Activated naive CD4-positive, alpha-beta T cell treated with anti-CD3 and anti-CD28 coated beads for 36 hours (primary cell): ENCODE measurements around the gene FOXL3. TPM values are rescaled to one million over a fixed set of nuclear protein-coding genes. Genes with fewer than 3 reads are reported as not detected.

ENCODE experiments used
- CTCF ChIA-PET: fragments of 350-600 bp; sonication (Branson Sonifier 250); formaldehyde crosslinking; loops from one replicate; lab custom pipeline; 2021; ENCODE audit warnings: antibody characterized with exemption; lab: Charles Lee
- DNase-seq: peaks from one replicate; pipeline ENCODE4 v3.0.0-alpha.2; 2020
- H3K27ac Mint-ChIP-seq: one replicate; pipeline ENCODE4 v1.8.0; 2021; ENCODE audit warnings: mild to moderate bottlenecking, mixed read lengths
- H3K27me3 Mint-ChIP-seq: one replicate; pipeline ENCODE4 v1.8.0; 2021; ENCODE audit warnings: low read depth, mixed read lengths
- H3K36me3 Mint-ChIP-seq: one replicate; pipeline ENCODE4 v1.8.0; 2021; ENCODE audit warnings: low read depth, mixed read lengths
- H3K4me1 Mint-ChIP-seq: one replicate; pipeline ENCODE4 v1.8.0; 2021; ENCODE audit warnings: low read depth, mixed read lengths
- H3K4me3 Mint-ChIP-seq: one replicate; pipeline ENCODE4 v1.8.0; 2021; ENCODE audit warnings: mild to moderate bottlenecking, moderate library complexity, mixed read lengths
- H3K9me3 Mint-ChIP-seq: one replicate; pipeline ENCODE4 v1.8.0; 2021; ENCODE audit warnings: mixed read lengths
- intact Hi-C: fragments of 100-400 bp; cut with micrococcal nuclease; formaldehyde crosslinking; loops from one replicate; pipeline ENCODE4 v1.15.1; 2023
- total RNA-seq, 2 experiments: library from RNA; stranded (reverse); gene quantifications; one replicate each; pipeline ENCODE4 v1.2.3, GENCODE V29; 2021

FOXL3 gene
- total RNA-seq, 2 experiments from 2014 or later = not detected

- H3K4me3 Mint-ChIP-seq = no peak overlapping the region
- H3K9me3 Mint-ChIP-seq = peaks cover 7% of the 10 kb centered on the region
- H3K36me3 Mint-ChIP-seq = no peaks in the 10 kb centered on the region
- CTCF ChIA-PET = interaction anchor here (0.9 kb wide), 1 partner anchor 41 kb away, joined by 3 read pairs; no protein-coding TSS in a partner anchor
- H3K4me1 Mint-ChIP-seq = no peaks in the 10 kb centered on the region
- H3K27me3 Mint-ChIP-seq = no peaks in the 10 kb centered on the region
- peak; percentile 1 for DNase-seq
- no peak overlapping the region for H3K27ac Mint-ChIP-seq
- intact Hi-C loops = no loop called here
Observed at GRCh38 chr7:304574-305409, 14.8 kb downstream of the FOXL3 start.

DNA sequence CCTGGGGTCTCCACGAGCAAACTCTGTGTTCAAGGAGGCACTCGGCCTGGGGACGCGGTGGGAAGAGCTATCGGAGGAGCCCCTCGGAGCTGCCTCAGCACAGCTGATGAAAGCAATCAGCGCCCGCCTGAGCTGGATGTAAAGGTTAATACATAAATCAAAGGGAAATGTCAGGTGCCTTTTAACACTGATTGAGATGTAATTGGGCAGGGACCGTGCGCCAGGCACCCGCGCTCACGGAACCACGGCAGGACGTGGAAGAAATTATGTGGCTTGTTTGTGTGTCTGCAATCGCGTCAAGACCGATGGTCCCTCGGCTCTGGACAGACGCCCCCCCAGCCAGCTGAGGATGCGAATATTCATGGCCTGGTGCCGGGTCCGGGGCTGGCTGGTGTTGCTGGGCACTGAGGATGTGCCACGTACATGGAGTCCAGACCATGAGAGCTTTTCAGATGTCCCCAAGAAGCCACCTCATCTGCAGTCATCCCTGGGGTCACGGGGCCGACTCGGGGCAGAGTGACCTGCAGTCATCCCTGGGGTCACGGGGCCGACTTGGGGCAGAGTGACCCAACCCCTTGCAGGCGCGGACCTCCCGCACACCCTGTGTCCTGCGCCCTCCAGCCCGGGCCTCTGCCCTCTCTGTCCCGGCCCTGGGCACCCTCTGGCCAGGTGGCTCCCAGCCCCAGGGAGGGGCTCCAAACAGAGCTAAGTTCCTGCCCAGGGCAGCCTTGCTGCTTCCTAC, 15.6 kb downstream of the FOXL3 start:
- H3K4me3 Mint-ChIP-seq = no peak overlapping the region
- no peak overlapping the region for H3K27ac Mint-ChIP-seq
- H3K36me3 Mint-ChIP-seq = no peaks in the 10 kb centered on the region
- DNase-seq = peak; percentile 3
- CTCF ChIA-PET = interaction anchor here (0.9 kb wide), 1 partner anchor 42 kb away, joined by 3 read pairs; no protein-coding TSS in a partner anchor
- H3K4me1 Mint-ChIP-seq = no peaks in the 10 kb centered on the region
- no peaks in the 10 kb centered on the region for H3K27me3 Mint-ChIP-seq
- H3K9me3 Mint-ChIP-seq = peaks cover 7% of the 10 kb centered on the region
- intact Hi-C loops = no loop called here

DNA sequence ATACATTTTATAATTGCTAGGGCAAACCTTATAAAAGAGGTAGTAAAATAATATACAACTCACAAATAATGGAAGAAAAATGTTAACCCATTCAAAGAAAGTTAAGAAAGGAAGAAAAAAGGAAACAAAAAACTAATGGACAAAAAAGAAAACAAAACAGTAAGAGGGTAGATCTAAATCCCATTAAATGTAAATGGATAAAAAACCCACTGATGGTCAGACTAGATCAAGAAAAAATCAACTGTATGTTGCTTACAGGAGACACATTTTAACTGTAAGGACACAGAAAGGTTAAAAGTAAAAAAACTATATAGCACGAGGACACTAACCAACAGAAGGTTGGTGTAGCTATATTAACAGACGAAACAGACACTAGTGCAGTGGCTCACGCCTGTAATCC, 18.0 kb downstream of the FOXL3 start:
- no peak overlapping the region for H3K27ac Mint-ChIP-seq
- CTCF ChIA-PET = interaction anchor here (1.1 kb wide), 2 partner anchors 14 to 467 kb away, joined by 3 to 5 read pairs; no protein-coding TSS in a partner anchor
- H3K9me3 Mint-ChIP-seq = peaks cover 7% of the 10 kb centered on the region
- H3K4me1 Mint-ChIP-seq = no peaks in the 10 kb centered on the region
- no peak for DNase-seq
- H3K27me3 Mint-ChIP-seq = peaks cover 9% of the 10 kb centered on the region
- intact Hi-C loops = no loop called here
- no peak overlapping the region for H3K4me3 Mint-ChIP-seq
- H3K36me3 Mint-ChIP-seq = no peaks in the 10 kb centered on the region

GRCh38 chr7:309586-310228, 19.7 kb downstream of the FOXL3 start:
- H3K27me3 Mint-ChIP-seq = peaks cover 9% of the 10 kb centered on the region
- H3K4me1 Mint-ChIP-seq = no peaks in the 10 kb centered on the region
- H3K36me3 Mint-ChIP-seq = no peaks in the 10 kb centered on the region
- DNase-seq = no peak
- CTCF ChIA-PET = no interaction called here
- intact Hi-C loops = no loop called here
- peaks cover 7% of the 10 kb centered on the region for H3K9me3 Mint-ChIP-seq
- H3K27ac Mint-ChIP-seq = no peak overlapping the region
- no peak overlapping the region for H3K4me3 Mint-ChIP-seq

- Mint-ChIP-seq H3K27me3 (peaks cover 9% of the 10 kb centered on the region), H3K36me3 (no peaks in the 10 kb centered on the region), H3K4me3 (no peak overlapping the region), H3K27ac (no peak overlapping the region), H3K9me3 (peaks cover 9% of the 10 kb centered on the region), H3K4me1 (no peaks in the 10 kb centered on the region)
- intact Hi-C loops = no loop called here
- CTCF ChIA-PET = no interaction called here
- no peak for DNase-seq
Observed at GRCh38 chr7:311131-311680, 21.2 kb downstream of the FOXL3 start.

GRCh38 chr7:311796-312195, 21.8 kb downstream of the FOXL3 start:
- H3K27me3 Mint-ChIP-seq = peaks cover 9% of the 10 kb centered on the region

DNA sequence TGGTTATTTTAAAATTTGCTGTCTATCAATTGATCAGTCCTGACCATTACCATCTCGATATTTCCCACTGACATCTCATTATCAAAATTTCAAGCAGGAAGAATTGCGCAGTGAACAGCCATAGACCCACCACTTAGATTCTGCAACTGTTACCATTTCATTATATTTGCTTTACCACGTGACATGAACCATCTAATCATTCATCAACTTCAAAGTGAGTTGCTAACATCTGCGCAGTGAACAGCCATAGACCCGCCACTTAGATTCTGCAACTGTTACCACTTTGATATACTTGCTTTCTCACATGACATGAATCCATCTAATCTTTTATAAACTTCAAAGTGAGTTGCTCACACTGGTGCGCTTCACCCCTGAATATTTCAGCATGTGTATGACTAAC, 22.5 kb downstream of the FOXL3 start:
- CTCF ChIA-PET = interaction anchor here (1.2 kb wide), 1 partner anchor 10 kb away, joined by 3 read pairs; no protein-coding TSS in a partner anchor
- peaks cover 9% of the 10 kb centered on the region for H3K9me3 Mint-ChIP-seq
- no peak overlapping the region for H3K4me3 Mint-ChIP-seq
- no peaks in the 10 kb centered on the region for H3K36me3 Mint-ChIP-seq
- no peaks in the 10 kb centered on the region for H3K4me1 Mint-ChIP-seq
- H3K27me3 Mint-ChIP-seq = peaks cover 16% of the 10 kb centered on the region
- intact Hi-C loops = no loop called here
- no peak for DNase-seq
- H3K27ac Mint-ChIP-seq = no peak overlapping the region

More at GRCh38 chr7:311796-312195, 21.8 kb downstream of the FOXL3 start:
- DNase-seq = no peak
- Mint-ChIP-seq H3K4me1 (no peaks in the 10 kb centered on the region), H3K9me3 (peaks cover 9% of the 10 kb centered on the region), H3K36me3 (no peaks in the 10 kb centered on the region), H3K27ac (no peak overlapping the region), H3K4me3 (no peak overlapping the region)
- CTCF ChIA-PET = no interaction called here
- intact Hi-C loops = no loop called here

DNA sequence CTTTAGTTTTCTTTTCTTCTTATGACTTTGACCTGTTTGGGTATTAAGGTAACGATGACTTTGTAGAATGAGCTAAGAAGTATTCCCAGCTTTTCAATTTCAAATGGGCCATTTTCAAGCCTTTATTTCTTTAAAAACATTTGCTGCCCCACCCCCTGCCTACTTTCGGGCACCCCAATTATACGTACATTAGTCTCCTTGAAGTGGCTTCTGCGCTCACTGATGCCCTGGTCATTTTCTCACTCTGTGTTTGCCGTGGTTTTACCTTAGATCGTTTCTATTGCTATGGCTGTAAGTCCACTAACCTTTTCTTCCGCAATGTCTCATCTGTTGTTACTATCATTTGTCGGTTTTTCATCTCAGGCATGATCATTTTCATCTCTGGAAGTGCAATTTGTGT, 24.9 kb downstream of the FOXL3 start:
- H3K9me3 Mint-ChIP-seq = peaks cover 2% of the 10 kb centered on the region

DNA sequence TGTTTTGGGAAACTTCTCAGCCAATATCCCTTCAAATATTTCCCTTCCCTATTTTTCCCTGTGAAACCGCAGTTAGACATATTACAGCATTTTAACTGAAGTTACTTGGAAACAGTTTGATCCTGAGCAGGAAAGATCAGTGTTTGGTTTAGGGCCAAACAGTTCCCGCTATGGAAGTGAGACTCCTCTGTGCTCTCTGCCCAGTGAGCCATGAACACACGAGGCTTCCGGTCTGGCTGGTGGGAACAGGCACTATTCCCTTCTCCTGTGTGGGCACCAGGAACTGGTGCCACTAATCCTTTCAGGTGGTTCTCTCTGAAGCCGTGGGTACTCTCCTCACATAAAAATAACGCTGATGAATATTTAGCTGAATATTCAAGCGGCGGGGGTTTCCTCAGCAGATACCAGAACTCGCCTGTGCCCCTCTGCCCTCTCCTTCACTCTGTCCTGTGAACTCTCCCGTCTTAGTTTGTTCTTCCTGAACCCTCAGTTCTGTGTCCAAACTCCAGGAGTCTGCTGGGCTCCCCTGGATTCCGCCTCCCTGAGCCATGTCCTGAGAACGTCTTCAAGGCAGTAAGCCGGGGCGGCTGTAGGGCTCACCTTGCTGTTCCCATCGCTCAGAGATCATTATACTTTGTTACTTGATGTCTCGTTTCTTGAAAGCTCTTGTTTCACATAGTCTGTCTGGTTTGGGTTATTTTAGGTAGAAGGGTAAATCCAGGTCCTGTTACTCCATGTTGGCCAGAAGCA, 25.7 kb downstream of the FOXL3 start:
- peaks cover 34% of the 10 kb centered on the region for H3K27me3 Mint-ChIP-seq
- H3K4me1 Mint-ChIP-seq = no peaks in the 10 kb centered on the region
- no peak overlapping the region for H3K4me3 Mint-ChIP-seq
- no peak for DNase-seq
- peaks cover 2% of the 10 kb centered on the region for H3K9me3 Mint-ChIP-seq
- CTCF ChIA-PET = interaction anchor here (0.8 kb wide), 1 partner anchor 404 kb away, joined by 3 read pairs; no protein-coding TSS in a partner anchor
- no peaks in the 10 kb centered on the region for H3K36me3 Mint-ChIP-seq
- H3K27ac Mint-ChIP-seq = no peak overlapping the region
- intact Hi-C loops = no loop called here

More for the DNA sequence above, 24.9 kb downstream of the FOXL3 start:
- intact Hi-C loops = no loop called here
- Mint-ChIP-seq H3K36me3 (no peaks in the 10 kb centered on the region), H3K4me1 (no peaks in the 10 kb centered on the region), H3K27me3 (peaks cover 34% of the 10 kb centered on the region), H3K27ac (no peak overlapping the region), H3K4me3 (no peak overlapping the region)
- no peak for DNase-seq
- CTCF ChIA-PET = no interaction called here

DNA sequence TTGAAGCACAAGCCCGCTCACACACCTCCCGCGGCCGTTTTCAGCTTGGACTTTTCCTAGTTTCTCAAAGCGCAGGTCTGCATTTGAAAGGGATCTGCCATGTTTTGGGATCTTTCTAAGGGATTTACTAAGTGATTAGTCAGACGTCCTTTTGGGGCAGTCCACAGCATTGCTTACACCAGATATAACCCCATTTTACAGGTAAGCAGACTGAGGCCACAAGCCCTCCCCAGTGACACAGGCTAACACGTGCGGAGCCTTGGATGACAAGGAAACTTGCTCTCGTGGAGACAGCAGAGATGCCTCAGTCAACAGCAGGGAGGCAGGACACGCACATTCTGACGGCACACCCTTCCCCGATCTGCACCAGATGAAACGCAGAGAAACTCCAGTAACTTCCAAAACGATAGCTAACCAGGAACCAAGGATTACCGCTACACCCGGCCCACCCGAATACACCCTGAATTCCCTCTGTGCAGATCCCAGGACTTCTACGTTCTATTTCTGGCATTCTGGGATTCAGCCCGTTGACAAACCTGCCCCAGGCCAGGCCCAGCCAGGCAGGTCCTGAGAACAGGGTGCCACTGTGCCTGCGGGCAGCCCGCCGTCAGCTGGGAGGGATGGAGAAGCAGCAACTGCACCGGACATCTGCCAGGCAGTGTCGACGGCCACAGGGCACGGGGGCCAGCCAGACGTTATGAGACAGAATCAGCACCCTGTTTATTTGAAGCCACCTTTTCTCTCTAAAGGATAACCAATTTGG, 27.9 kb downstream of the FOXL3 start:
- no peaks in the 10 kb centered on the region for H3K36me3 Mint-ChIP-seq
- CTCF ChIA-PET = interaction anchor here (1.0 kb wide), 1 partner anchor 54 kb away, joined by 3 read pairs; no protein-coding TSS in a partner anchor

DNA sequence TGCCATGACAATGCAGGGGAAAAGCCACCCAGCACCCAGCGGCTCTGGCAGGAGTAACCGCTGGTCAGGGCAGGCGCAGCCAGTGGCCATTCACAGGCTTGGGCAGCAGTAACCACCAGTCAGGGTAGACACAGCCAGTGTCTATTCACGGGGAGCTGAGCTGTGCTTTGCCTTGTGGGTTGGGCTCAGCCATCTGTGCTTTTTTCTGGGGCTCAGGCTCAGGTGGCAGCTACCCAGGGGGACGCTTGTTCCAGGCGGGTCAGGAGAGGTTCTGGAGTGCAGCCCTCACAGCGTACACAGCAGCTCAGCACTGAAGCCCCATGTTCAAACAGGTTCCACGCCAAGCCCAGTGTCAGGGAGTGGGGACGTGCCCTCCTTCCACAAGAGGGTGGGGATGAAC, 28.5 kb downstream of the FOXL3 start:
- H3K9me3 Mint-ChIP-seq = peaks cover 2% of the 10 kb centered on the region
- intact Hi-C loops = no loop called here
- CTCF ChIA-PET = interaction anchor here (1.0 to 1.2 kb wide), 2 partner anchors 54 to 555 kb away, joined by 3 to 4 read pairs; no protein-coding TSS in a partner anchor
- H3K4me1 Mint-ChIP-seq = no peaks in the 10 kb centered on the region
- DNase-seq = no peak
- no peaks in the 10 kb centered on the region for H3K36me3 Mint-ChIP-seq
- no peak overlapping the region for H3K4me3 Mint-ChIP-seq
- peaks cover 25% of the 10 kb centered on the region for H3K27me3 Mint-ChIP-seq
- no peak overlapping the region for H3K27ac Mint-ChIP-seq

More for the DNA sequence above, 27.9 kb downstream of the FOXL3 start:
- no peak for DNase-seq
- Mint-ChIP-seq H3K27me3 (peaks cover 25% of the 10 kb centered on the region), H3K9me3 (peaks cover 2% of the 10 kb centered on the region), H3K4me1 (no peaks in the 10 kb centered on the region), H3K4me3 (no peak overlapping the region), H3K27ac (no peak overlapping the region)
- intact Hi-C loops = no loop called here
